NCI-H748 (cell line): ENCODE measurements around the gene BACH2.
"Not testable (repeated sequence)": the region's sequence is repeated elsewhere in the genome, so short reads cannot be mapped to it uniquely, and the experiment has no call there.

Source experiments
- DNase-seq: peaks from one replicate; lab custom pipeline; 2025; ENCODE audit not compliant: unreplicated experiment; lab: John Stamatoyannopoulos, UW

The BACH2 gene

DNA sequence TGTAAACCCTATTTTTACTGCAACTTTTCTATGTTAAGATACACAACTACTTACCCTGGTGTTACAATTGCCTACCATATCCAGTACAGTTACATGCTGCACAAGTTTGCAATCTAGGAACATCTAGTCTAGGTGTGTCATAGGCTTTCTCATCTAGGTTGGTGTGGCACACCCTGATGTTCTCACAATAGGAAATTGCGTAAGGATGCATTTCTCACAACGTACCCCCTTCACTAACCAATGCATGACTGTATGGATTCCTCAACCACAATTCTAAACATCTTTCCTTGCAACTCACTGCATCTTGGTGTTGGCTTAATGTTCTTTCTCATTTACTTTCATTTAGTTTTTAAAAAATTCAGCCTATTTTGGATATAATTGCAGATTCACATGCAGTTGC, 370.8 kb downstream of the BACH2 start:
- DNase-seq = no peak

- DNase-seq = no peak
Observed at GRCh38 chr6:89924231-89924630, 372.4 kb downstream of the BACH2 start.

- DNase-seq = no peak
Observed at GRCh38 chr6:89921691-89922090, 375.0 kb downstream of the BACH2 start.

- DNase-seq = no peak
Observed at GRCh38 chr6:89921197-89921596, 375.4 kb downstream of the BACH2 start.

GRCh38 chr6:89917801-89918366, 378.8 kb downstream of the BACH2 start:
- no peak for DNase-seq

- DNase-seq = no peak
Observed at GRCh38 chr6:89917216-89917615, 379.4 kb downstream of the BACH2 start.

DNA sequence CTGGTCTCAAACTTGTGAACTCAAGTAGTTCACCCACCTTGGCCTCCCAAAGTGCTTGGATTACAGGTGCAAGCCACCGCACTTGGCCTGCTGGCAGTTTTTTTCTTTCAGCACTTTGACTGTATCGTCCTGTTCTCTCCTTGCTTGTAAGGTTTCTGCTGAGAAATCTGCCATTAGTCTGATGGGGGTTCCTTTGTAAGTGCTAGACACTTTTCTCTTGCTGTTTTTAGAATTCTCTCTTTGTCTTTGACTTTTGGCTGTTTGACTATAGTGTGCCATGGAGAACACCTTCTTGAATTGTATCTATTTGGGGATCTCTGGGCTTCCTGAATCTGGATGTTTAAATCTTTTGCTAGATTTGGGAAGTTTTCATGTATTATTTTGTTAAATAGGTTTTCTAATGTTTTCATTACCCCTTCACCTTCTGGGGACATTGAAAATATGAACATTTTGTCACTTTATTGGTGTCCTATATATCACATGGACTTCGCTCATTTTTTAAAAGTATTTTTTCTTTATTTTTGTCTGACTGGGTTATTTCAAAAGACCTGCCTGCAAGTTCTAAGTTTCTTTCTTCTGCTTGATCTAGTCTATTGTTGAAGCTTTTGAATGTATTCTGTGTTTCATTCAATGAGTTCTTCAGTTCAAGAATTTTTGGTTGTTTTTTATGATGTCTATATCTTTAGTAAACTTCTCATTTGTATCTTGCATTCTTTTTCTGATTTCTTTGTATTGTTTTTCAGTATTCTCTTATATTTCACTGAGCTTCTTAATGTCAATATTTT, 380.3 kb downstream of the BACH2 start:
- no peak for DNase-seq

- no peak for DNase-seq
Observed at GRCh38 chr6:89910902-89911240, 385.8 kb downstream of the BACH2 start.

- DNase-seq = not testable (repeated sequence)
Observed at GRCh38 chr6:89910001-89910901, 386.4 kb downstream of the BACH2 start.

DNA sequence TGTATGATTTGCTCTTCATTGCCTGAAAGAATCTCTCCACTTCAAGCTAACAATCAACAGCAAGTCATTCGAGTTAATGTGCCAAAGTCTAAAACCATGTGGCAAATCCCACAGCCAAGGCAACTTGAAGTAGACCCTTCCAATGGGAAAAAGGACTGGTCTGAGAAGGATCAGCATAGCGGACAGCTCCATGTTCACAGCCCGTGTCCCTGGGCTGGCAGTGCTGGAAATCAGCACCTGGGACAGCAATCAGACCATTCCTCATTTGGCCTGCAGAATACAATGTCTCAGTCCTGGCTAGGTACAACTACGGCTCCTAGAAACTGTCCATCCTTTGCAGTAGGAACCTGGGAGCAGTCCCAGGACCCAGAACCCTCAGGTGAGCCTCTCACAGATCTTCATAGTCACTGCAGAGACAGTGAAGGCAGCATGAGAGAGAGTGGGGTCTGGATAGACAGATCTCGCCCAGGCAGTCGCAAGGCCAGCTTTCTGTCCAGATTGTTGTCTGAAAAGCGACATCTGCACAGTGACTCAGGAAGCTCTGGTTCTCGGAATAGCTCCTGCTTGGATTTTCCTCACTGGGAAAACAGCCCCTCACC, 401.3 kb downstream of the BACH2 start:
- DNase-seq = no peak

DNA sequence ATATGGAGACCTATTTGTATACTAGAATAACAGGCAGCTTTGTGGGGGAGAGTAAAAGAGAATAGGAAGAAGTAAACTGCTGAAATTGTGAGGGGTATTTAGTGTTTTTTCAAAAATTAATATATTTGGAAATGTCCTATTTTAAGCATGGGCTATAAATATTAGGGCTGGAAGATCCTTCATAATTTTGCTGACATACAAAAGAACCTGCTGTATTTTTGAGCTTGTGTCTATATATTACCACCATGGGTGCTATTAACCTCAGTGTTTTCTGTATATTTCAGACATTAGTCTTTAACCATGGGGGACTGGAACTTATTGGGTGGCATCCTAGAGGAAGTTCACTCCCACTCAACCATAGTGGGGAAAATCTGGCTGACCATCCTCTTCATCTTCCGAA, 402.5 kb downstream of the BACH2 start, which contains the start of gene GJA10:
Gene GJA10, plus strand, starts transcription at position 301 of the 400 bp plus-strand sequence. Its CDS starts 0 bp downstream, at position 301.
- no peak for DNase-seq

DNA sequence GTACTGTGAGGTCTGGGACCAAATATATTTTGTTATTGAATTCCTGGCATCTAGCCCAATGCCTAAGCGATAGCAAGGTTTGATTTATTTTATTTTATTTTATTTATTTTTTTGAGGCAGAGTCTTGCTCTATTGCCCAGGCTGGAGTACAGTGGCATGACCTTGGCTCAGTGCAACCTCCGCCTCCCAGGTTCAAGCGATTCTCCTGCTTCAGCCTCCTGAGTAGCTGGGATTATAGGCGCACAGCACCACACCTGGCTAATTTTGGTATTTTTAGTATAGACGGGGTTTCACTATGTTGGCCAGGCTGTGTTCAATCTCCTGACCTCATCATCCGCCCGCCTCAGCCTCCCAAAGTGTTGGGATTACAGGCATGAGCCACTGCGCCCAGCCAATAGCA, 404.1 kb downstream of the BACH2 start:
- DNase-seq = not testable (repeated sequence)

DNA sequence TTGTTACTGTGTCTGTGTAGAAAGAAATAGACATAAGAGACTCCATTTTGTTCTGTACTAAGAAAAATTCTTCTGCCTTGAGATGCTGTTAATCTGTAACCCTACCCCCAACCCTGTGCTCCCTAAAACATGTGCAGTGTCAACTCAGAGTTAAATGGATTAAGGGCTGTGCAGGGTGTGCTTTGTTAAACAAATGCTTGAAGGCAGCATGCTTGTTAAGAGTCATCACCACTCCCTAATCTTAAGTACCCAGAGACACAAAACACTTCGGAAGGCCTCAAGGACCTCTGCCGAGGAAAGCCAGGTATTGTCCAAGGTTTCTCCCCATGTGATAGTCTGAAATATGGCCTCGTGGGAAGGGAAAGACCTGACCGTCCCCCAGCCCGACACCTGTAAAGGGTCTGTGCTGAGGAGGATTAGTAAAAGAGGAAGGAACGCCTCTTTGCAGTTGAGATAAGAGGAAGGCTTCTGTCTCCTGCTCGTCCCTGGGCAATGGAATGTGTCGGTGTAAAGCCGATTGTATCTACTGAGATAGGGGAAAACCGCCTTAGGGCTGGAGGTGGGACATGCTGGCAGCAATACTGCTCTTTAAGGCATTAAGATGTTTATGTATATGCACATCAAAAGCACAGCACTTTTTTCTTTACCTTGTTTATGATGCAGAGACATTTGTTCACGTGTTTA, 405.7 kb downstream of the BACH2 start:
- not testable (repeated sequence) for DNase-seq

- no peak for DNase-seq
Observed at GRCh38 chr6:89888871-89889270, 407.8 kb downstream of the BACH2 start.

DNA sequence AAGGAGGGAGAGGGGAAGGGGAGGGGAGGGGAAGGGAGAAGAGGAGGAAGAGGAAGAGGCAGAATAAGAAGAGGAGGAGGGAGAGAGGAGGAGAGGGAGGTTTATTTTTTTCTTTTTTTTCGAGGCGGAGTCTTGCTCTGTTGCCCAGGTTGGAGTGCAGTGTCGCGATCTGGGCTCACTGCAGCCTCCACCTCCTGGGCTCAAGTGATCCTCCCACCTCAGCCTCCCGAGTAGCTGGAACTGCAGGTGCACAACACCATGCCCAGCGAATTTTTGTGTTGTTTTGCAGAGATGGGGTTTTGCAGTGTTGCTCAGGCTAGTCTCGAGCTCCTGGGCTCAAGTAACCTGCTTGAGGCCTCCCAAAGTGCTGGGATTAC, 408.5 kb downstream of the BACH2 start:
- DNase-seq = no peak

GRCh38 chr6:89887452-89888137, 409.0 kb downstream of the BACH2 start:
- DNase-seq = no peak

GRCh38 chr6:89886378-89887120, 410.1 kb downstream of the BACH2 start:
- DNase-seq = no peak
